ENCODE measurements around the gene BCL2L2.

DNA sequence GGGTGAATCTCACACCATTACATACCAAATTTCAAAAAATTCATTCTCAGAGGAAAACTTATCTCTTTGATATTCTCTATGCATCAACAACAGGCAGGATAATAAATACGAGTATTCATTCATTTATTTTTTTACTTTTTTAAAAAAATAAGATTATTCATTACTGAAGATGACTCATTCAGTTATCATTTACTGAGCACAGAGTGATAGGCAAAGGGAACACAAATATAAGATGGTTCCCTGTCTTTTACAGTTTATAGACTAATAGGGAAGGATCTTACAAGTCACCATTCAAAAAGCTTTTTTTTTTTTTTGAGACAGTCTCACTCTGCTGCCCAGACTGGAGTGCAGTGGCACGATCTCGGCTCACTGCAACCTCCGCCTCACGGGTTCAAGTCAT lies 9.7 kb downstream of the BCL2L2 start:
- no peak for TF ChIP-seq POLR2AphosphoS5 (IDR thresholded peaks at IDR 0.05)
- TF ChIP-seq, protein P1, sequence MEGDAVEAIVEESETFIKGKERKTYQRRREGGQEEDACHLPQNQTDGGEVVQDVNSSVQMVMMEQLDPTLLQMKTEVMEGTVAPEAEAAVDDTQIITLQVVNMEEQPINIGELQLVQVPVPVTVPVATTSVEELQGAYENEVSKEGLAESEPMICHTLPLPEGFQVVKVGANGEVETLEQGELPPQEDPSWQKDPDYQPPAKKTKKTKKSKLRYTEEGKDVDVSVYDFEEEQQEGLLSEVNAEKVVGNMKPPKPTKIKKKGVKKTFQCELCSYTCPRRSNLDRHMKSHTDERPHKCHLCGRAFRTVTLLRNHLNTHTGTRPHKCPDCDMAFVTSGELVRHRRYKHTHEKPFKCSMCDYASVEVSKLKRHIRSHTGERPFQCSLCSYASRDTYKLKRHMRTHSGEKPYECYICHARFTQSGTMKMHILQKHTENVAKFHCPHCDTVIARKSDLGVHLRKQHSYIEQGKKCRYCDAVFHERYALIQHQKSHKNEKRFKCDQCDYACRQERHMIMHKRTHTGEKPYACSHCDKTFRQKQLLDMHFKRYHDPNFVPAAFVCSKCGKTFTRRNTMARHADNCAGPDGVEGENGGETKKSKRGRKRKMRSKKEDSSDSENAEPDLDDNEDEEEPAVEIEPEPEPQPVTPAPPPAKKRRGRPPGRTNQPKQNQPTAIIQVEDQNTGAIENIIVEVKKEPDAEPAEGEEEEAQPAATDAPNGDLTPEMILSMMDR (IDR thresholded peaks at IDR 0.05), result no peak
- no peak for TF ChIP-seq POLR2A (IDR thresholded peaks at IDR 0.05; ENCODE audit: low read depth)
- no peak for TF ChIP-seq EP300 (IDR thresholded peaks at IDR 0.05)
